Measurements from ENCODE around the gene UQCR10.

The UQCR10 gene

DNA sequence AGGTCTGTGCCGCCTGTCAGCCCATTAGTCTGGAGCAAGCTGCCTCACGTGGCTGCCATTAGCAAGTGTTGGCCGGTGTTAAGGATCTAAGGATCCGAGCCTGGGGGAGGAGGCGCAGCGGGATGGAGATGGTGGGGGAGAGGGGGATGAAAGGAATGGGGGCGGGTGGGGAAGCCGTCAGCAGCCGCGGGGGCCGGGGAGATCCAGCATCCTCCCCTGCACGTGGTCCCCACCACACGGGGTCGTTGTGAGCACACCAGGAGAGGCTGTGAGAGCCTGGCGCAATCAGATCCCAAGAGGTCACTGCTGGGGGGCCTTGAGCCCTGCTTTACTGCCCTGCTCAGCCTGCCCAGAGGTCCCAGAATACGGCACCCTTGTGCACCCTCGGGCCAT, 40.0 kb upstream of the UQCR10 start:
- in situ Hi-C loops (cut with HindIII; ENCODE audit: low pct_ligation_motif_present, low sequenced_read_pairs) = no loop called here
- Histone ChIP-seq H3K27me3 (replicated peaks) (no peaks in the 10 kb centered on the region), H3K27ac (no peak overlapping the region), H3K36me3 (replicated peaks) (no peaks in the 10 kb centered on the region), H3K4me3 (ENCODE audit: low read depth, low read length) (no peak overlapping the region)
- DNase-seq = no peak
- TF ChIP-seq, protein P1, sequence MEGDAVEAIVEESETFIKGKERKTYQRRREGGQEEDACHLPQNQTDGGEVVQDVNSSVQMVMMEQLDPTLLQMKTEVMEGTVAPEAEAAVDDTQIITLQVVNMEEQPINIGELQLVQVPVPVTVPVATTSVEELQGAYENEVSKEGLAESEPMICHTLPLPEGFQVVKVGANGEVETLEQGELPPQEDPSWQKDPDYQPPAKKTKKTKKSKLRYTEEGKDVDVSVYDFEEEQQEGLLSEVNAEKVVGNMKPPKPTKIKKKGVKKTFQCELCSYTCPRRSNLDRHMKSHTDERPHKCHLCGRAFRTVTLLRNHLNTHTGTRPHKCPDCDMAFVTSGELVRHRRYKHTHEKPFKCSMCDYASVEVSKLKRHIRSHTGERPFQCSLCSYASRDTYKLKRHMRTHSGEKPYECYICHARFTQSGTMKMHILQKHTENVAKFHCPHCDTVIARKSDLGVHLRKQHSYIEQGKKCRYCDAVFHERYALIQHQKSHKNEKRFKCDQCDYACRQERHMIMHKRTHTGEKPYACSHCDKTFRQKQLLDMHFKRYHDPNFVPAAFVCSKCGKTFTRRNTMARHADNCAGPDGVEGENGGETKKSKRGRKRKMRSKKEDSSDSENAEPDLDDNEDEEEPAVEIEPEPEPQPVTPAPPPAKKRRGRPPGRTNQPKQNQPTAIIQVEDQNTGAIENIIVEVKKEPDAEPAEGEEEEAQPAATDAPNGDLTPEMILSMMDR (IDR thresholded peaks at IDR 0.05; ENCODE audit: low read depth, low read length, missing control alignments) = peak; percentile 65

DNA sequence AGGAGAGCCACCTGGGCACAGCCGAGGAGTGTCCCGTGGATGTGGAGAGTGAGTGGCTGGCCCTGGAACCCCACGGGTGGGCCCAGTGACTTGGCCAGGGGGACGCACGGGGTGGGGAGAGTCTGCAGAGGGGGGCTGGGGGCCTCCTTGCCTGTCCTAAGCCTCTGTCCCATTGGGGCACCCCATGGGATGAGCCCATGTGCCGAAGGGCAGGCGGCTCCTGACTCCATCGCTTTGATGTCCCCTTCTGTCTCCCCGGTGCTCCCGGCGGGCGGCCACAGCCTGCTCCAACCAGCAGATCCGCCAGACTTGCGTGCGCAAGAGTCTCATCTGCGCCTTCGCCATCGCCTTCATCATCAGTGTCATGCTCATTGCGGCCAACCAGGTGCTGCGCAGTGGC, 38.0 kb upstream of the UQCR10 start:
- in situ Hi-C loops (cut with HindIII; ENCODE audit: low pct_ligation_motif_present, low sequenced_read_pairs) = no loop called here
- TF ChIP-seq, protein P1 (IDR thresholded peaks at IDR 0.05; ENCODE audit: low read depth, low read length, missing control alignments) = no peak
- Histone ChIP-seq H3K27ac (no peak overlapping the region), H3K27me3 (replicated peaks) (no peaks in the 10 kb centered on the region), H3K36me3 (replicated peaks) (no peaks in the 10 kb centered on the region), H3K4me3 (ENCODE audit: low read depth, low read length) (no peak overlapping the region)
- DNase-seq = no peak

DNA sequence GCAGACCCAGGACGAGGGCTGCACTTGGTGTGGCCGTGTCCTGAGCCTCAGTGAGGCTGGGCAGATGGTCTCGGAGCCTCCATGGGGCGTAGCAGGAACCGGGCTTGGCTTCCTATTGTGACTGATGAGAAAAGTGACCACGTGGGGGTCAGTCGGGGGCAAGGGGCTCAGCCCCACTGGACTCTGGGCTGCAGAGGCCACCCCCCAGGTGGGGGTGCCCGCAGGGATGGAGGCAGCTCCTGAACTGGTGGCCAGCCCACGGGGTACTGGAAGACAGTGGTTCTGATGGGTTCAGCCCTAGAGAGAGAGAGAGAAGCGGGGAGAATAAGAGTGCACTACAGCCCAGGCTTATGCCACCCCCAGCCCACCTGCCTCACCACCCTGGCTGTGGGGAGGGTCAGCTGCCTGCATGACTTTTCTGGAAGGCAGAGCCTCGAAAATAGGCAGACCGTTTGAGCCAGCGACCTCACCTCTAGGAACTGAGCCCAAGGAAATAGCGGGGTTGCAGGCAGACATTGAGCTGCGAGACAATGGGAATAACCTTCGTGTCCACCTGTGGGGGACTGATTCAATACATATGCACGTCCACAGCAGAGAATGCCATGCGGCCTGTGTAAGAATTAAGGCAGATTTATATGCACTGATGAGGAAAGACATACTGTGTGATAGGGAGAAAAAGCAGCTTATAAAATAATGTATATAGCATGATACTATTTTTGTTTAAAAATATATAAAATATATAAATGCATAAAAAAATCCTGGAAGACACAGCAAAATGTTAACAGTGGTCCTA, 35.9 kb upstream of the UQCR10 start:
- H3K36me3 ChIP-seq (replicated peaks) = no peaks in the 10 kb centered on the region
- H3K4me3 ChIP-seq (ENCODE audit: low read depth, low read length) = no peak overlapping the region
- H3K27me3 ChIP-seq (replicated peaks) = no peaks in the 10 kb centered on the region
- no peak for DNase-seq
- TF ChIP-seq, protein P1 (IDR thresholded peaks at IDR 0.05; ENCODE audit: low read depth, low read length, missing control alignments) = no peak
- H3K27ac ChIP-seq = no peak overlapping the region
- in situ Hi-C loops (cut with HindIII; ENCODE audit: low pct_ligation_motif_present, low sequenced_read_pairs) = no loop called here

DNA sequence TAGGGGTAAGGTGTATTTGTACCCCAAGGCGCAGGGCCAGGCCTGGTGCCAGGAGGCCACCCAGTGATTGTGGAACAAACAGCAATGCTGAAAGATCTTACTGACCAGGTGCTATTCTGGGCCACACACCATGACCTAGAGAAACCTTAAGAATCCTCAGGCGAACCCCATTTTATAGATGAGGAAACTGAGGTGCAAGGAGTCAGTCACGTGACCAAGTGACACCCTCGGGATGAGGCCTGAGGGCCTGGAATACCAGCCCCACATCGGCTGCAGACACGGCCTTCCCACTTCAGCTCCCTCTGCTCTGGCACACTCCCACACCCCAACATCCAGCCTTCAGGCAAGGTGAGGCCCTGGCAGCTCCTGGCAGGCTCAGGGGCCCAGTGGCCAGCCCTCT, 34.3 kb upstream of the UQCR10 start:
- in situ Hi-C loops (cut with HindIII; ENCODE audit: low pct_ligation_motif_present, low sequenced_read_pairs) = no loop called here

DNA sequence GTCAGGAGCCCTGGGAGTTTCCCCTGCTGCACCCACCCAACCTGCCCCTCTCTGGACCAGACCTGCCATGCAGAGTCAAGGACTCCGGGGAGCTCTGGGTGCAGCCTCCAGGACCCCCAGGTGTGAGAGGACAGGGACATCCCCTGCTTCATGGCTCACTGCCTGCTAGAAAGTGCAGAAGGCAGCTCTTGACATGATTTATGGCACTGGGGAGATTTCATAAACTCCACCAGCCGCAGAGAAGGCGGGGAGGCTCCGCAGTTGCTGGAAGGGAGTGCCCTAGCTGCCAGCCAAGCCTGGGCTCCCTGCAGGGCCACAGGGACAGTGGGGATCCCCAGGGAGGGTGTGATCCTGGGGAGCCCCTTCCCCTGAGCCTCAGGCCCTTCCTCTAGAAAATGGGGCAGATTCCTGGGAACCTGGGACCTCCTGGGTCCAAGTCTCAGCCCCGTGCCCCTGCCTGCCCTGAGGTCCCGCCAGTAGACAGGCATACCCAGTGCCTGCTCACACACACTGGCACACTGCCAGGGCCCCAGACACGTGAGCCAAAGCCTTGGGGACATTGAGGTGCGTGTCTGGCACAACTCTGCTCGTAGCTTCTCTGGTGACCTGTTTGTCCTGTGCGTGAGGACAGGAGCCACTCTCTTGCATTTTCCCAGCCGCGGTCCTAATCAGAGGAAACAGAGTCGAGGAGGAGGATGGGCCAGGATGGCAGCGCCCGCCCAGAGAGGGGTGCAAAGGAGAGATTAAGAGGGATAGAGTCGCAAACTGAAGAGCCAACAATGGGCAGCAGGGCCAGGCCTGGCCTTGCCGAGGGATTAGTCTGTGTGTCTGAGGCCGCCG, 33.6 kb upstream of the UQCR10 start:
- H3K4me3 ChIP-seq (ENCODE audit: low read depth, low read length) = no peak overlapping the region
- TF ChIP-seq, protein P1 (IDR thresholded peaks at IDR 0.05; ENCODE audit: low read depth, low read length, missing control alignments) = no peak
- no peaks in the 10 kb centered on the region for H3K36me3 ChIP-seq (replicated peaks)
- in situ Hi-C loops (cut with HindIII; ENCODE audit: low pct_ligation_motif_present, low sequenced_read_pairs) = no loop called here
- H3K27me3 ChIP-seq (replicated peaks) = no peaks in the 10 kb centered on the region
- DNase-seq = no peak
- no peak overlapping the region for H3K27ac ChIP-seq

More for the DNA sequence above, 34.3 kb upstream of the UQCR10 start:
- Histone ChIP-seq H3K27me3 (replicated peaks) (no peaks in the 10 kb centered on the region), H3K27ac (no peak overlapping the region), H3K36me3 (replicated peaks) (no peaks in the 10 kb centered on the region), H3K4me3 (ENCODE audit: low read depth, low read length) (no peak overlapping the region)
- TF ChIP-seq, protein P1 (IDR thresholded peaks at IDR 0.05; ENCODE audit: low read depth, low read length, missing control alignments) = no peak
- DNase-seq = no peak
